Measurements from ENCODE around the gene FILIP1L. TPM values are rescaled to one million over a fixed set of nuclear protein-coding genes. Genes with fewer than 3 reads are reported as not detected.

FILIP1L gene
- total RNA-seq, 1 experiment from 2014 or later, result 0.07 TPM

DNA sequence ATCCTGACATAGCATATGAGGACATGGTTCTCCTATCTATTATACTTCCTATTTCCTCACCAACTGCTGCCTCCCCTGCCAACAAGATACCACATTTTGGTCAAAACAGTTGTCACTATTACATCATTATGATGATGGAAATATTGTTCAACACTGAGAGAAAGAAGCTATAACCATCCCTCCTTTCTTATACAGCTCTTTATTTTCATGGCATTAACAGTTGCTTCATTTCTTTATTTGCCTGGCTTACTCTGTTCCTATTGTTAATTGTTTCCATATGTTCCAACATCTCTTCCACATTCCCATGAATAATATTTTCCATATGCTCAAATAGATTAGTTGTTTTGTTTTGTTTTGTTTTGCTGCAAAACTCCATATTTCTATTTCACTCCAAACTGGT lies 40.8 kb upstream of the FILIP1L start:
- Histone ChIP-seq H4K20me1 (ENCODE audit: control insufficient read depth, insufficient read depth, insufficient read length) (no peaks in the 10 kb centered on the region), H3T11ph (ENCODE audit: low read length) (no peak overlapping the region), H3K4ac (ENCODE audit: low read depth, low read length) (no peak overlapping the region), H2AFZ (ENCODE audit: low read length) (no peak overlapping the region), H3K27ac (ENCODE audit: insufficient read length, low read depth, low read length) (no peak overlapping the region), H3K9me3 (ENCODE audit: control insufficient read depth, low read depth, low read length) (no peaks in the 10 kb centered on the region), H3K9ac (ENCODE audit: extremely low read depth, insufficient read length, low read length) (no peak overlapping the region), H2BK20ac (ENCODE audit: low read depth, low read length, poor library complexity, severe bottlenecking) (no peak overlapping the region), H3K14ac (ENCODE audit: insufficient read depth, low read length) (no peak overlapping the region), H2BK15ac (ENCODE audit: low read depth, low read length) (no peak overlapping the region), H4K5ac (ENCODE audit: insufficient read length, low read depth, low read length) (no peak overlapping the region), H2BK120ac (ENCODE audit: low read depth, low read length, poor library complexity, severe bottlenecking) (no peak overlapping the region), H3K27me3 (ENCODE audit: insufficient read depth, low read length) (no peaks in the 10 kb centered on the region), H3K23me2 (ENCODE audit: insufficient read length, low read depth, low read length, poor library complexity, severe bottlenecking) (no peaks in the 10 kb centered on the region), H4K91ac (ENCODE audit: insufficient read length, low read depth, low read length) (no peak overlapping the region), H2BK5ac (ENCODE audit: insufficient read length, low read length) (no peak overlapping the region), H2BK12ac (ENCODE audit: insufficient read length, low read depth, low read length) (no peak overlapping the region), H3K4me1 (ENCODE audit: insufficient read depth, low read length) (no peaks in the 10 kb centered on the region), H3K23ac (ENCODE audit: insufficient read length, low read depth, low read length) (no peak overlapping the region), H4K8ac (replicated peaks; ENCODE audit: insufficient read length, low read depth, low read length) (no peak overlapping the region), H3K18ac (ENCODE audit: insufficient read length, low read depth, low read length) (no peak overlapping the region), H3K4me2 (ENCODE audit: insufficient read depth, insufficient read length, low read length) (no peak overlapping the region), H3K79me1 (ENCODE audit: insufficient read depth, low read depth, low read length, poor library complexity, severe bottlenecking) (no peaks in the 10 kb centered on the region), H3K79me2 (ENCODE audit: insufficient read depth, low read length) (no peaks in the 10 kb centered on the region), H2AK5ac (ENCODE audit: insufficient read length, low read length) (no peak overlapping the region), H3K56ac (ENCODE audit: insufficient read length, low read depth, low read length) (no peak overlapping the region)
- peaks cover 16% of the 10 kb centered on the region in 2 experiments for H3K9me3 Mint-ChIP-seq
- H3K4me3 Mint-ChIP-seq, result no peak overlapping the region
- H3K27ac Mint-ChIP-seq, result no peak overlapping the region
- TF ChIP-seq, protein P1, sequence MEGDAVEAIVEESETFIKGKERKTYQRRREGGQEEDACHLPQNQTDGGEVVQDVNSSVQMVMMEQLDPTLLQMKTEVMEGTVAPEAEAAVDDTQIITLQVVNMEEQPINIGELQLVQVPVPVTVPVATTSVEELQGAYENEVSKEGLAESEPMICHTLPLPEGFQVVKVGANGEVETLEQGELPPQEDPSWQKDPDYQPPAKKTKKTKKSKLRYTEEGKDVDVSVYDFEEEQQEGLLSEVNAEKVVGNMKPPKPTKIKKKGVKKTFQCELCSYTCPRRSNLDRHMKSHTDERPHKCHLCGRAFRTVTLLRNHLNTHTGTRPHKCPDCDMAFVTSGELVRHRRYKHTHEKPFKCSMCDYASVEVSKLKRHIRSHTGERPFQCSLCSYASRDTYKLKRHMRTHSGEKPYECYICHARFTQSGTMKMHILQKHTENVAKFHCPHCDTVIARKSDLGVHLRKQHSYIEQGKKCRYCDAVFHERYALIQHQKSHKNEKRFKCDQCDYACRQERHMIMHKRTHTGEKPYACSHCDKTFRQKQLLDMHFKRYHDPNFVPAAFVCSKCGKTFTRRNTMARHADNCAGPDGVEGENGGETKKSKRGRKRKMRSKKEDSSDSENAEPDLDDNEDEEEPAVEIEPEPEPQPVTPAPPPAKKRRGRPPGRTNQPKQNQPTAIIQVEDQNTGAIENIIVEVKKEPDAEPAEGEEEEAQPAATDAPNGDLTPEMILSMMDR (conservative IDR thresholded peaks at IDR 0.05), result no peak
- H3K36me3 Mint-ChIP-seq (ENCODE audit: insufficient read depth in 1 of 3, low read depth in 3 of 3), result peaks cover 19 to 20% (median 19%) of the 10 kb centered on the region in 3 experiments
- no peaks in the 10 kb centered on the region for H3K27me3 Mint-ChIP-seq (ENCODE audit: low read depth)
- DNase-seq, result no peak
- no peaks in the 10 kb centered on the region for H3K4me1 Mint-ChIP-seq
